A673 (cell line): ENCODE data around the gene UBASH3A. TPM values are rescaled to one million over a fixed set of nuclear protein-coding genes. Genes with fewer than 3 reads are reported as not detected.

Experiments used
- BruUV-seq: library from RNA; stranded (reverse); fragments of 400-500 nt; replicated peaks from 2 replicates; lab custom pipeline; 2021; lab: Mats Ljungman, UMichigan
- CTCF ChIA-PET: fragments of 300-600 bp; sonication (Branson Sonifier 250); formaldehyde crosslinking; loops from one replicate; lab custom pipeline; 2022; ENCODE audit warnings: antibody characterized with exemption; lab: Charles Lee
- POLR2A ChIA-PET: fragments of 300-600 bp; sonication (Branson Sonifier 250); formaldehyde crosslinking; loops from one replicate; lab custom pipeline; 2022; ENCODE audit warnings: antibody characterized with exemption; ENCODE audit not compliant: low non-redundant PET; lab: Charles Lee
- DNase-seq: peaks from one replicate; pipeline ENCODE4 v3.0.0-alpha.2; 2015; ENCODE audit warnings: low spot score
- H3K27ac ChIP-seq: fragments of 200-600 bp; sonication (generic); 2 replicates; pipeline ENCODE4 v1.5.1; 2016; ENCODE audit warnings: mixed run types, low read depth, mild to moderate bottlenecking, mixed read lengths, antibody characterized with exemption, low read length; ENCODE audit not compliant: poor library complexity, severe bottlenecking
- H3K27me3 ChIP-seq: fragments of 200-600 bp; sonication (generic); replicated peaks from 2 replicates; pipeline ENCODE4 v1.6.1; 2017; ENCODE audit warnings: mixed run types, low read depth, mild to moderate bottlenecking, mixed read lengths, antibody characterized with exemption, low read length; ENCODE audit not compliant: insufficient read depth, poor library complexity
- H3K36me3 ChIP-seq: fragments of 200-600 bp; sonication (generic); 2 replicates; pipeline ENCODE4 v1.6.1; 2016; ENCODE audit warnings: mixed run types, mild to moderate bottlenecking, mixed read lengths, antibody characterized with exemption, low read length; ENCODE audit not compliant: insufficient read depth, poor library complexity, severe bottlenecking
- H3K4me1 ChIP-seq: fragments of 200-600 bp; sonication (generic); 2 replicates; pipeline ENCODE4 v1.6.1; 2017; ENCODE audit warnings: mixed run types, mild to moderate bottlenecking, mixed read lengths, antibody characterized with exemption, low read length; ENCODE audit not compliant: insufficient read depth, poor library complexity, severe bottlenecking
- H3K4me3 ChIP-seq: fragments of 200-600 bp; sonication (generic); 2 replicates; pipeline ENCODE4 v1.5.1; 2016; ENCODE audit warnings: low read depth, mixed run types, mild to moderate bottlenecking, mixed read lengths, low read length; ENCODE audit not compliant: poor library complexity, severe bottlenecking
- H3K9me3 ChIP-seq: fragments of 200-600 bp; sonication (generic); 2 replicates; pipeline ENCODE4 v1.6.1; 2016; ENCODE audit warnings: mixed run types, low read depth, mild to moderate bottlenecking, mixed read lengths, antibody characterized with exemption, low read length; ENCODE audit not compliant: poor library complexity, severe bottlenecking
- CTCF ChIP-seq: fragments of 300-800, 200-600 bp; sonication (generic); conservative IDR thresholded peaks from 2 replicates; pipeline ENCODE4 v1.5.1; 2017; ENCODE audit warnings: low read depth, mild to moderate bottlenecking, antibody characterized with exemption, low read length, moderate library complexity, mixed read lengths
- EZH2 ChIP-seq: fragments of 200-600 bp; sonication (generic); IDR thresholded peaks from 2 replicates; pipeline ENCODE4 v1.6.1; 2017; ENCODE audit warnings: borderline replicate concordance, low read depth, mild to moderate bottlenecking, mixed read lengths, antibody characterized with exemption, low read length; ENCODE audit not compliant: poor library complexity, severe bottlenecking
- intact Hi-C: fragments of 100-400 bp; cut with micrococcal nuclease; formaldehyde crosslinking; loops from one replicate; pipeline ENCODE4 v1.10.0; 2022; ENCODE audit not compliant: unreplicated experiment
- total RNA-seq: library from RNA; stranded (reverse); gene quantifications from 2 replicates; pipeline ENCODE4 v1.2.3, GENCODE V29; 2021

The UBASH3A gene
- total RNA-seq, 1 experiment from 2014 or later: not detected

GRCh38 chr21:42479582-42479981, 75.9 kb downstream of the UBASH3A start:
- Histone ChIP-seq H3K36me3 (no peaks in the 10 kb centered on the region), H3K9me3 (no peaks in the 10 kb centered on the region), H3K27ac (no peak overlapping the region), H3K4me1 (no peaks in the 10 kb centered on the region), H3K4me3 (no peak overlapping the region), H3K27me3 (no peaks in the 10 kb centered on the region)
- no peak for TF ChIP-seq CTCF
- TF ChIP-seq EZH2: no peak
- no peak for DNase-seq
- ChIA-PET CTCF (no interaction called here), POLR2A (no interaction called here)
- BruUV-seq: no TSS peak
- intact Hi-C loops: no loop called here

- no peaks in the 10 kb centered on the region for H3K9me3 ChIP-seq
- no peak for DNase-seq
These were observed 77.0 kb downstream of the UBASH3A start for GRCh38 chr21:42480736-42481135.

GRCh38 chr21:42481169-42481568, 77.5 kb downstream of the UBASH3A start:
- no peaks in the 10 kb centered on the region for H3K27me3 ChIP-seq
- POLR2A ChIA-PET: no interaction called here
- H3K36me3 ChIP-seq: no peaks in the 10 kb centered on the region
- intact Hi-C loops: loop anchor here (1.0 kb wide), 1 partner anchor 12 kb away; no protein-coding TSS in a partner anchor
- DNase-seq: no peak
- H3K9me3 ChIP-seq: no peaks in the 10 kb centered on the region
- no TSS peak for BruUV-seq
- H3K27ac ChIP-seq: no peak overlapping the region
- TF ChIP-seq EZH2 (no peak), CTCF (no peak)
- CTCF ChIA-PET: no interaction called here
- no peak overlapping the region for H3K4me3 ChIP-seq
- no peaks in the 10 kb centered on the region for H3K4me1 ChIP-seq

More at GRCh38 chr21:42480736-42481135, 77.0 kb downstream of the UBASH3A start:
- intact Hi-C loops: loop anchor here (1.0 kb wide), 1 partner anchor 11 kb away; no protein-coding TSS in a partner anchor
- BruUV-seq: no TSS peak
- CTCF ChIA-PET: no interaction called here
- TF ChIP-seq CTCF (no peak), EZH2 (no peak)
- Histone ChIP-seq H3K36me3 (no peaks in the 10 kb centered on the region), H3K4me3 (no peak overlapping the region), H3K4me1 (no peaks in the 10 kb centered on the region), H3K27ac (no peak overlapping the region), H3K27me3 (no peaks in the 10 kb centered on the region)
- POLR2A ChIA-PET: no interaction called here
